GM19035 (cell line): ENCODE data around the gene MAGEH1.
A peak's percentile ranks its signal among the peaks of the same experiment; 100 is the strongest.
"Not testable (repeated sequence)": the region's sequence is repeated elsewhere in the genome, so short reads cannot be mapped to it uniquely, and the experiment has no call there.

Source experiments
- ATAC-seq: cut with Tn5 transposase; IDR thresholded peaks from one replicate; pipeline ENCODE4 v1.9.1; 2021; ENCODE audit not compliant: unreplicated experiment

The MAGEH1 gene

DNA sequence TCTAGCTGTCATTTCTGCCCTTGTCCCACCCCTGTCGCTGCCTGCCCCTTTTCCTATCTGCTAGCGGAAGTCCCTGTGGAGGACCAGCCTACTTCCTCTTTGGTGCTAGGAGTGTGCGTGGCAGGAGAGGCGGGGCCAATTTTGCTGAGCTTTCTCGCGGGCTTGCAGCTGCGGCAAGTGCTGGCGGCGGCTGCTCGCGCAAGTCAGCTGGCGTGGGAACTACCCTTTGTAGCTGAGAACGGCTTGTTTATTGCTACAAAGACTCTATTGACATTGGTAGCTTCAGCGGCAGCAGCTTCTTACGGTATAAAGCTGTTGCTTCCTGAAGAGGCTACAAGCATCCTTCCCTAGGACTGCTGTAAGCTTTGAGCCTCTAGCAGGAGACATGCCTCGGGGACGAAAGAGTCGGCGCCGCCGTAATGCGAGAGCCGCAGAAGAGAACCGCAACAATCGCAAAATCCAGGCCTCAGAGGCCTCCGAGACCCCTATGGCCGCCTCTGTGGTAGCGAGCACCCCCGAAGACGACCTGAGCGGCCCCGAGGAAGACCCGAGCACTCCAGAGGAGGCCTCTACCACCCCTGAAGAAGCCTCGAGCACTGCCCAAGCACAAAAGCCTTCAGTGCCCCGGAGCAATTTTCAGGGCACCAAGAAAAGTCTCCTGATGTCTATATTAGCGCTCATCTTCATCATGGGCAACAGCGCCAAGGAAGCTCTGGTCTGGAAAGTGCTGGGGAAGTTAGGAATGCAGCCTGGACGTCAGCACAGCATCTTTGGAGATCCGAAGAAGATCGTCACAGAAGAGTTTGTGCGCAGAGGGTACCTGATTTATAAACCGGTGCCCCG is at the start of gene MAGEH1:
TSS of gene MAGEH1 (plus strand) at position 138 of the 843 bp plus-strand sequence. CDS start at position 386, 248 bp downstream.
- ATAC-seq: peak; percentile 98

- not testable (repeated sequence) for ATAC-seq
Observed at GRCh38 chrX:55427079-55427478, 24.8 kb upstream of the MAGEH1 start.

GRCh38 chrX:55443468-55443867 is 8.5 kb upstream of the MAGEH1 start:
- not testable (repeated sequence) for ATAC-seq

GRCh38 chrX:55450259-55450658 is 1.7 kb upstream of the MAGEH1 start:
- no peak for ATAC-seq

DNA sequence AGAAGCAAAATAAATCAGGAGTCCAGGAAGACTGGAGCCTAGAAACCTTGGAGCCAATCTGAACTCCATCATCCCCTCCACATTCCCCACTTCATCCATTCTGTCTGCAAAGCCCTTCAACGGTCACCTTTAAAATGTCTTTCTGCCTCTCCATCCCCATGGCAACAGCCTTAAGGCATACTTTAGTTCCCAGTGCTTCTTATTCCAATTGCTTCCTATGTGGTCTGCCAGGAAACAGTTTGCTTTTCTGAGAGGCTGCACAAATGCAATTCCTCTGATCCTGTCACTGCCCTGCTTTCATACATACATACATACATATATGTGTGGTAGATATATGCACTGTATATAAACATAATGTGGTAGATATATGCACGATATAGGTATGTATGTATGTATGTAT is 786 bp upstream of the MAGEH1 start:
- no peak for ATAC-seq

DNA sequence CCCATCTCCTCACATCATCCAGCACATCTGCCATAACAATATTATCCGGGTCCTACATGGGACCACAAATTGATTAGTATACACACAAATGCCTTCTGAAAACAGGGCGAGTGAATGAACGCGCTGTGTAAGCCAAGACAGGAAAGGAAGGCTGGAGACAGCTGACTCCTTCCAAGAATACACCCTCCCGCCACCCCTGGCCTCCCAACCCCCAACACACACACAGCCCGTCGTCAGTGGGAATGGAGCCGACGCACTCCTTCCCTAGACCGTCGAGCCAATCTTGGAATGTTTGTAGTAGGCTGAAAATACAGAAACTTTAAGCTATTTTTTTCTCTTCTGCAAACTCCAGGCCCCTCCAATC is 319 bp upstream of the MAGEH1 start:
- ATAC-seq: peak; percentile 31

DNA sequence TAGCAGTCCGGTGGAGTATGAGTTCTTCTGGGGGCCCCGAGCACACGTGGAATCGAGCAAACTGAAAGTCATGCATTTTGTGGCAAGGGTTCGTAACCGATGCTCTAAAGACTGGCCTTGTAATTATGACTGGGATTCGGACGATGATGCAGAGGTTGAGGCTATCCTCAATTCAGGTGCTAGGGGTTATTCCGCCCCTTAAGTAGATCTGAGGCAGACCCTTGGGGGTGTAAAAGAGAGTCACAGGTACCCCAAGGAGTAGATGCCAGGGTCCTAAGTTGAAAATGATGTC is 852 bp downstream of the MAGEH1 start:
- peak; percentile 19 for ATAC-seq

- not testable (repeated sequence) for ATAC-seq
Observed at GRCh38 chrX:55455708-55456107, 3.8 kb downstream of the MAGEH1 start.

- not testable (repeated sequence) for ATAC-seq
Observed at GRCh38 chrX:55459426-55459825, 7.5 kb downstream of the MAGEH1 start.

DNA sequence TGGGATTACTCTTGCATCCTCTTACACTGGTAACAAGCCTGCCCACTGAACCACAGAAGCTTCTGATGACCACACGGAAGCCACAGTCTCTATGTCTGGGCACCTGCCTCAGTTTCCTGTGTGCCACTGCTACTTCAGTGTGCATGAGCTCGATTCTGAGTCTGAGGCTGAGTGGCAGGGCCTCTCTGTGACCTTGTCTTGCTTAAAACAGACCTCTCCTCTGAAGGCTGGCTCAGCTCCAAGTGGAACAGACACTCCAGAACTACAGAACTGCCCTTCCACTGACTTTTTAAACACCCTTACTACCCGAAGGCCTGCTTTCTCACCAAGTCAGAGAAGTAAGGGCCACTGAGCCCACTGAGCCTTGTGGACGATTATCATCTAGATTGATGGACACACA is 8.0 kb downstream of the MAGEH1 start:
- not testable (repeated sequence) for ATAC-seq

DNA sequence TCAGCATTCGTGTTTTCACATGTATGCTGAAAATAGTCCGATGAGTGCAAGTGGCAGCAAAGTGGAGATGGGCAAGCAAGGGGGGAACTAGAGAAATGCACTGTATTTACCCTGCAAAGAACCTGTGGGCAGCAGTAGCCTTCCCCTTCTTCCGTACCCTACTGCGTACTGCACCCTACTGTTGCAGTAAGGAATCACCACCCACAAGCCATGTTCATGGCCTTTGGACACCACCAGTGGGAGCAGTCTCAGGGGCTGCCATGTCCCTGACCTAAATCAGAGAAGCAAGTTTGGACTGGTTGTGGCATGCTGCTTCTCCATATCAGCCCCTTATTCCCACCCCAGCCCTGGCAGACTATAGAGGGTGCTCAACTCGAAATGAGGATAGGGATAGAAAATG is 12.1 kb downstream of the MAGEH1 start:
- not testable (repeated sequence) for ATAC-seq

- not testable (repeated sequence) for ATAC-seq
Observed at GRCh38 chrX:55465108-55465507, 13.2 kb downstream of the MAGEH1 start.

DNA sequence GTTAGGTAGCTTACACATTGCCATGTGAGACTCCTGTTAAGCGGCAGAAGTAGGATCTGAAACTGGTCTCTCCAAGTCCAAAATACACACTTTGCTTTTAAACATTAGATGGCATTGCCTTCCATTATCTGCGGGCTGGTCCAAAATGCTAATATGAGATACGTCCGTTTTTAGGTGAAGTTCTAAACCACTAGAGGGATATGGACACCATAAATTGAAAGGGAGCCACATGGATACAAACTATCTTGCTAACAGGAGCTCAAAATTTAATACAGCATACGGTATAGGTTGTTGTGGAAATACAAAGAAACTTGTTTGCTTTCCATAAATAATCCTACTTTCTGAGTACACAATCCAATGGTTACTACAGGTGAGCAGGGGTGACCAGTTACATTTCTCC is 13.9 kb downstream of the MAGEH1 start:
- not testable (repeated sequence) for ATAC-seq

GRCh38 chrX:55479956-55480355 is 28.0 kb downstream of the MAGEH1 start:
- ATAC-seq: not testable (repeated sequence)

GRCh38 chrX:55480390-55481062 is 28.6 kb downstream of the MAGEH1 start:
- ATAC-seq: no peak

- no peak for ATAC-seq
Observed at GRCh38 chrX:55484948-55485347, 33.0 kb downstream of the MAGEH1 start.

GRCh38 chrX:55486736-55487135 is 34.8 kb downstream of the MAGEH1 start:
- no peak for ATAC-seq

DNA sequence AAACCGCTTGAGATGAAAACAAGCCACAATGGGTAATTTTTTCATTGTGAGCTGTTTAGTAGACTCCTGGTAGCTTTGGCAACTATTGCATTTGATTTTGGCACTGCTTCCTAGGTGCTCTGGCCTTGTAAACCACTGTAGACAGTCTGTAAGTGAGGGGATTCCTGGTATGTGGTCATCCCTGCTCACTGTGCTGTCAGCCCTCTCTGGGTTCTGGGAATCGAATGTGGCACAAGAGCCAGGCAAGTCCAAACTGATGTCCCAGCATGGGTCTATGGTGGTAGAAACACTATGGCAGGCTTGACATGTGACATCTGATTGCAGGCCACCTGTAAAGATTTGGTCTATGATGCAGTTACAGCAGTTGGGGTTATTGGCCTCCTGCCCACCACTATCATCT is 35.2 kb downstream of the MAGEH1 start:
- ATAC-seq: no peak

DNA sequence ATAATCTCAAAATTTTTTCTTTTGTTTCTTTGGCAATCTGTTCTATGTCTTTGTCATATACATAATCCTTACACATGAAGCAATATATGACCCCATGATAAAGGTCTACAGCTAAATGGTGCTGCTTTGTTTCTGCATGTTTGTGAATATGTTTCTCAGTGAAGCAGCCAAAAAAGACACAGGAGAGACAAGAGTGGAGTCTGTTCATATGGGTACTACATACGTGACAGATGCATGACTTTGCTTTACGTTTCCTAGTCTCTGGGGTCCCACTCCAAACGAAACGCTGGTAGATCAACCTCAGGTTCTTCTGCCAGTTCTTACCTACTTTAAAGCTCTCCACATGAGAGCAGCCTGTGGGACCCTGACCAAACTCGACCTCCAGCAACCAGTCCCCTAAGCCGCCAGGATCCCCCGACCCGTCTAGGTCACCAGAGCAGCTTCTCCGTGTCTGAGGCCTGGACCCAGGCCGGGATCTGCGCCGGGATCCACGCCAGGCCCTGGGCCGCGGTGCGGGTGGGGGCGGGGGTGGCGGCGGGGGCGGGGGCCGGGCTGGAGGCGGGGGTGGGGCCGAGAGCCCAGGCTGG is 36.2 kb downstream of the MAGEH1 start:
- peak; percentile 20 for ATAC-seq

GRCh38 chrX:55488593-55489313 is 36.8 kb downstream of the MAGEH1 start:
- peak; percentile 70 for ATAC-seq

GRCh38 chrX:55489314-55490009 is 37.5 kb downstream of the MAGEH1 start, which contains the start of gene USP51:
Gene USP51 (minus strand): TSS chrX:55489848. CDS start chrX:55488939, 909 bp downstream.
- ATAC-seq: peak; percentile 49
